MCF 10A (cell line): ENCODE results near the gene MARCO. TPM values are rescaled to one million over a fixed set of nuclear protein-coding genes. Genes with fewer than 3 reads are reported as not detected.

Source experiments
- BruUV-seq: library from RNA; stranded (reverse); fragments of 400-500 nt; replicated peaks from 2 replicates; lab custom pipeline; 2021; lab: Mats Ljungman, UMichigan
- CTCF ChIA-PET: fragments of 300-600 bp; sonication (Branson Sonifier 250); formaldehyde crosslinking; extraction: SDS; loops from one replicate; lab custom pipeline; 2021; ENCODE audit warnings: antibody characterized with exemption, inconsistent platforms; lab: Yijun Ruan, JAX
- POLR2A ChIA-PET: fragments of 300-600, 350-650 bp; sonication (Branson Sonifier 250); formaldehyde crosslinking; extraction: SDS; loops from one replicate; lab custom pipeline; 2020; ENCODE audit warnings: antibody characterized with exemption, inconsistent platforms; lab: Yijun Ruan, JAX
- DNase-seq: peaks from one replicate; pipeline ENCODE4 v3.0.0-alpha.2; 2018; ENCODE audit not compliant: unreplicated experiment
- H3K27ac Mint-ChIP-seq: one replicate; pipeline ENCODE4 v1.8.0; 2022; ENCODE audit warnings: mild to moderate bottlenecking, low read depth, mixed read lengths; ENCODE audit not compliant: unreplicated experiment
- H3K27me3 Mint-ChIP-seq: one replicate; pipeline ENCODE4 v1.8.0; 2022; ENCODE audit warnings: mixed read lengths; ENCODE audit not compliant: insufficient read depth, unreplicated experiment
- H3K36me3 Mint-ChIP-seq: one replicate; pipeline ENCODE4 v1.8.0; 2022; ENCODE audit warnings: mild to moderate bottlenecking, moderate library complexity, mixed read lengths; ENCODE audit not compliant: insufficient read depth, unreplicated experiment
- H3K4me1 Mint-ChIP-seq: one replicate; pipeline ENCODE4 v1.8.0; 2022; ENCODE audit warnings: mixed read lengths; ENCODE audit not compliant: insufficient read depth, unreplicated experiment
- H3K4me3 Mint-ChIP-seq: one replicate; pipeline ENCODE4 v1.8.0; 2022; ENCODE audit warnings: mild to moderate bottlenecking, moderate library complexity, mixed read lengths; ENCODE audit not compliant: unreplicated experiment
- H3K9me3 Mint-ChIP-seq: one replicate; pipeline ENCODE4 v1.8.0; 2022; ENCODE audit warnings: mixed read lengths; ENCODE audit not compliant: unreplicated experiment
- intact Hi-C: fragments of 100-400 bp; cut with micrococcal nuclease; formaldehyde crosslinking; loops from 2 replicates; pipeline ENCODE4 v1.14.1; 2022
- total RNA-seq: library from RNA; stranded (reverse); gene quantifications from 2 replicates; pipeline ENCODE4 v1.2.3, GENCODE V29; 2022
- TF ChIP-seq, protein P1 (sequence below): fragments of 200-600 bp; IDR thresholded peaks from one replicate; pipeline ENCODE4 v1.8.0; 2022; ENCODE audit warnings: antibody characterized with exemption, mild to moderate bottlenecking; ENCODE audit not compliant: unreplicated experiment

MARCO gene
- total RNA-seq, 1 experiment from 2014 or later: 1.5 TPM

DNA sequence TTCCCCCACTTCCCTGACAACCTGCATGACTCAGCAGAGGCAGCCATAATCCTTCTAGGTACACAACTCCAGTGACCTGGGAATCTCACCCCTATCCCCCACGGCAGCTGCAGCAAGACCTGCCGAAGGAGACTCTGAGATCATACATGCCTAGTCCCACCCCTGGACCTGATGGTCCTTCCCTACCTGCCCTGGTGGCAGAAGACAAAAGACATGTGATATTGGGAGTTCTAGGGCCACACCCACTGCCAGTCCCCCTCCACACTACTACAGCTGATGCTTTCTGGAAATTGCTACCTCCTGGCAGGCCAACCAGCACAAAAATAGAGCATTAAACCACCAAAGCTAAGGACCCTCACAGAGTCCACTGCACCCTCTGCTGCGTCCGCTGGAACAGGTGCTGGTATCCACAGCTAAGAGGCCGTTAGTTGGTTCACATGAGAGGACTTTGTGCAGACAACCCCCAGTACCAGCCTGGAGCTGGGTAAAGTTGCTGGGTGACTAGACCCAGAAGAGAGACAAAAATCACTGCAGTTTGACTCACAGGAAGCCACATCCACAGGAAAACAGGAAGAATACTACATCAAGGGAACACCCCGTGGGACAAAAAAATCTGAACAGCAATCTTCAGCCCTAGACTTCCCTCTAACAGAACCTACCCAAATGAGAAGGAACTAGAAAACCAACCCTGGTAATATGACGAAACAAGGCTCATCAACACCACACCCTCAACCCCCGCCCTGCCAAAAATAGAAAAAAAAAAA lies 12.5 kb downstream of the MARCO start:
- Mint-ChIP-seq H3K4me3 (no peak overlapping the region), H3K9me3 (peaks cover 15% of the 10 kb centered on the region), H3K36me3 (no peaks in the 10 kb centered on the region), H3K4me1 (peaks cover 10% of the 10 kb centered on the region), H3K27me3 (no peaks in the 10 kb centered on the region), H3K27ac (peak overlapping the region; percentile 80)
- BruUV-seq: no TSS peak
- intact Hi-C loops: no loop called here
- TF ChIP-seq, protein P1, sequence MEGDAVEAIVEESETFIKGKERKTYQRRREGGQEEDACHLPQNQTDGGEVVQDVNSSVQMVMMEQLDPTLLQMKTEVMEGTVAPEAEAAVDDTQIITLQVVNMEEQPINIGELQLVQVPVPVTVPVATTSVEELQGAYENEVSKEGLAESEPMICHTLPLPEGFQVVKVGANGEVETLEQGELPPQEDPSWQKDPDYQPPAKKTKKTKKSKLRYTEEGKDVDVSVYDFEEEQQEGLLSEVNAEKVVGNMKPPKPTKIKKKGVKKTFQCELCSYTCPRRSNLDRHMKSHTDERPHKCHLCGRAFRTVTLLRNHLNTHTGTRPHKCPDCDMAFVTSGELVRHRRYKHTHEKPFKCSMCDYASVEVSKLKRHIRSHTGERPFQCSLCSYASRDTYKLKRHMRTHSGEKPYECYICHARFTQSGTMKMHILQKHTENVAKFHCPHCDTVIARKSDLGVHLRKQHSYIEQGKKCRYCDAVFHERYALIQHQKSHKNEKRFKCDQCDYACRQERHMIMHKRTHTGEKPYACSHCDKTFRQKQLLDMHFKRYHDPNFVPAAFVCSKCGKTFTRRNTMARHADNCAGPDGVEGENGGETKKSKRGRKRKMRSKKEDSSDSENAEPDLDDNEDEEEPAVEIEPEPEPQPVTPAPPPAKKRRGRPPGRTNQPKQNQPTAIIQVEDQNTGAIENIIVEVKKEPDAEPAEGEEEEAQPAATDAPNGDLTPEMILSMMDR: no peak
- DNase-seq: peak; percentile 31
- ChIA-PET POLR2A (interaction anchor here (0.6 to 1.2 kb wide), 2 partner anchors 19 to 581 kb away, joined by 4 to 5 read pairs; no protein-coding TSS in a partner anchor), CTCF (interaction anchor here (0.6 to 1.9 kb wide), 4 partner anchors 59 to 336 kb away, joined by 3 to 5 read pairs (median 4); no protein-coding TSS in a partner anchor)

- no peaks in the 10 kb centered on the region for H3K36me3 Mint-ChIP-seq
- H3K4me1 Mint-ChIP-seq: peaks cover 6% of the 10 kb centered on the region
- no peaks in the 10 kb centered on the region for H3K27me3 Mint-ChIP-seq
- DNase-seq: no peak
- H3K27ac Mint-ChIP-seq: no peak overlapping the region
- no peak overlapping the region for H3K4me3 Mint-ChIP-seq
- TF ChIP-seq, protein P1: no peak
- ChIA-PET CTCF (interaction anchor here (0.6 kb wide), 1 partner anchor 189 kb away, joined by 3 read pairs; no protein-coding TSS in a partner anchor), POLR2A (interaction anchor here (0.6 to 0.7 kb wide), 2 partner anchors 9 to 42 kb away, joined by 3 read pairs; no protein-coding TSS in a partner anchor)
- no TSS peak for BruUV-seq
- no peaks in the 10 kb centered on the region for H3K9me3 Mint-ChIP-seq
- intact Hi-C loops: no loop called here
Measured at GRCh38 chr2:118965737-118966136, 23.7 kb downstream of the MARCO start.

- intact Hi-C loops: no loop called here
- no peak overlapping the region for H3K27ac Mint-ChIP-seq
- no peak overlapping the region for H3K4me3 Mint-ChIP-seq
- TF ChIP-seq, protein P1: no peak
- ChIA-PET POLR2A (interaction anchor here (0.6 kb wide), 1 partner anchor 170 kb away, joined by 4 read pairs; no protein-coding TSS in a partner anchor), CTCF (no interaction called here)
- H3K27me3 Mint-ChIP-seq: no peaks in the 10 kb centered on the region
- DNase-seq: no peak
- H3K9me3 Mint-ChIP-seq: no peaks in the 10 kb centered on the region
- no TSS peak for BruUV-seq
- no peaks in the 10 kb centered on the region for H3K36me3 Mint-ChIP-seq
- peaks cover 20% of the 10 kb centered on the region for H3K4me1 Mint-ChIP-seq
Measured at GRCh38 chr2:118967124-118967880, 25.3 kb downstream of the MARCO start.

- Mint-ChIP-seq H3K4me1 (peaks cover 25% of the 10 kb centered on the region), H3K27ac (no peak overlapping the region), H3K36me3 (no peaks in the 10 kb centered on the region), H3K27me3 (no peaks in the 10 kb centered on the region), H3K9me3 (no peaks in the 10 kb centered on the region), H3K4me3 (no peak overlapping the region)
- ChIA-PET CTCF (no interaction called here), POLR2A (interaction anchor here (0.6 kb wide), 1 partner anchor 169 kb away, joined by 4 read pairs; no protein-coding TSS in a partner anchor)
- DNase-seq: no peak
- TF ChIP-seq, protein P1: no peak
- intact Hi-C loops: no loop called here
- BruUV-seq: no TSS peak
Measured at GRCh38 chr2:118968042-118968441, 26.0 kb downstream of the MARCO start.
